ENCODE measurements around the gene UTF1.
"Not testable (repeated sequence)": the region's sequence is repeated elsewhere in the genome, so short reads cannot be mapped to it uniquely, and the experiment has no call there.

The UTF1 gene

DNA sequence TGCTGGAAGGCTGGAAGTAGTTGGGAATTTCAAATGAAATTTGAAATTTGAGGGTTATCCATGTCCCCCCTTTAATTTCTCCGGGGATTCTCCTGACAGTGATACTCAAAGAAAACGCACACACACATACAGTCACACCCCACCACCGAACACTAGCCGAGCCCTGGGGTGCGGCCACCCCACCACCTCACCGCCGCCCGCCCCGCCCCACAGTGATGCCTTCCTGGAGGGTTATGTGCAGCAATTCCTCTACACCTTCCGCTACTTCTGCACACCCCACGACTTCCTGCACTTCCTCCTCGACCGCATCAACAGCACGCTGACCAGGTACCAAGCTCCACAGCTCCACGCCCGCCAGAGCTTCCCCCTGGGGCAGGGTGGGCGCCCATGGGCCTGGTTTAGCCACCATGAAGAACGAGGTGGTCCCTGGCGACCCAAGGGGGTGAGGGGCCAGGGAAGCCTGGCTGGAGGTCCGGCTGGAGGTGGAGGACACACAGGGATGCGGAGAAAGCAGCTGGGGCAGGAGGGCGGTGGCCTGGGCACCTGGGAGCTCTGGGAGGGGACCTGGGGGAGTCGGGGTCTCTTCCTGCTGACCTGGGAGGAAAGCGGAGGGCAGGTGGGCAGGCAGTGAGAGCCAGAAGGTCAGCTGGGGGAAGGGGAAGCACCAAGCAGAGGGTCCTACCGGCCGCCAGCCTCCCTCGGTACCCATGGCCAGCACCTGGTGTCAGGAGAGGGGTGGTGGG, 19.4 kb upstream of the UTF1 start:
- DNase-seq = no peak

- DNase-seq = no peak
Observed at GRCh38 chr10:133211141-133211830, 18.7 kb upstream of the UTF1 start.

DNA sequence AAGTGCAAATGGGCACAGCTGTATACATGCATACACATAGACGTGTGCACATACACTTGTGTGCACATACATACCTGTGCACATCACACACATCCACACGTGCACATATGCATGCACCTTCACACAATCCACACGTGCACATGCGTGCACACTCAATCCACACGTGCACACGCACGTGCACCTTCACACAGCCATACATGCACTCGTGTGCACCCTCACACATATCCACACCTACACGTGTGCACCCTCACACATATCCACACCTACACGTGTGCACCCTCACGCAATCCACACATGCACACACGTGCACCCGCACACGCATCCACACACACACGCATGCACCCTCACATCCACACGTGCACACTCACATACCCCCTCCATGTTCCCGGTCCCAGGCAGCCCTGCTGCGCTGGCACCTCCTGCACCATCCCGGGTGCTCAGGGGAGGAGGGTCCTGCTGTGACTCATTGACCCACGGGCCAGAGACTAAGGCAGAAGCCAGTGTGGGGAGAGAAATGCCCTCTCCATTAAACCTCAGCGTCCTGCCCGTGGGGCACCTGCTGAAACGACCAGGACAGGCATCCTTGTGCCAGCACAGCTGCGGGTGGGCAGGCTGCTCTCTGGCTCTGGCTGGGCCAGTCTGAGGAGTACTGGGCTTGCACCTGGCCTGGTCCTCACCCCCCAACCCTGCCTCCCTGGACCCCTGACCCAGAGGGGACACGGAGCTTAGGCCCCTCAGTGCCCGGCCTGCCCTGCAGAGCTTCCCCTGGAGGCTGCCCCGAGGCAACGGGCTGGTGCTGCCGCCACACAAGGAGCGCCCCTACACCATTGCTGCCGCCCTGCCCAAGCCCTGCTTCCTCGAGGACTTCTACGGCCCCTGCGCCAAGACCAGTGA, 17.8 kb upstream of the UTF1 start:
- DNase-seq = no peak

DNA sequence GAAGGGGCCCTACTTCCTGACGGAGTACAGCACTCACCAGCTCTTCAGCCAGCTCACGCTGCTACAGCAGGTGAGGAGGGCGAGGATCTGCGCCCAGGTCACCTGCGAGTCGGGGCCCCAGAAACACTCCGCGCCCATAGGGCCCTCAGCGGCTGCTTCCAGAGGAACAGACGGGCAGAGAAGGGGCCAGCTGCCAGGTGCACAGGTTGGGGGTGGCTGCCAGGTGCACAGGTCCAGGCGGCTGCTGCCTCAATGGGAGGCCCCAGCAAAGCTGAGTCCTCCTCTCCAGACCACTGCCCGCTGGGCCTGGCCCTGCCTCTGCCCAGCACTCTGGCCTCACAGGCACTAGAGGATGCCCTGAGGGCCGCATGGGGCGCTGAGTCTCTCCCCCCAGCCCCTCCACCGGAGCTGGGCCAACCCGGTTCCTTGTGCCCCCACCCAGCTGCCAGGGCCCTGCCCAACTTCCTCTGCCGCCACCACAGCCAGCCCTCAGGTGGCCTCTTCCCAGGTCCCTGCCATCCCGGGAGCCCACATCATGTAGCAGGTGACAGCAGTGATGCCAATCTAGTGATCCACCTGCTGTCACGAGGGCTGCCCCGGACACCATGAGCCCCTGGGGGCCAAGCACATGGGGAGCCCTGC, 17.0 kb upstream of the UTF1 start:
- no peak for DNase-seq

GRCh38 chr10:133213641-133214467, 16.2 kb upstream of the UTF1 start:
- DNase-seq = no peak

DNA sequence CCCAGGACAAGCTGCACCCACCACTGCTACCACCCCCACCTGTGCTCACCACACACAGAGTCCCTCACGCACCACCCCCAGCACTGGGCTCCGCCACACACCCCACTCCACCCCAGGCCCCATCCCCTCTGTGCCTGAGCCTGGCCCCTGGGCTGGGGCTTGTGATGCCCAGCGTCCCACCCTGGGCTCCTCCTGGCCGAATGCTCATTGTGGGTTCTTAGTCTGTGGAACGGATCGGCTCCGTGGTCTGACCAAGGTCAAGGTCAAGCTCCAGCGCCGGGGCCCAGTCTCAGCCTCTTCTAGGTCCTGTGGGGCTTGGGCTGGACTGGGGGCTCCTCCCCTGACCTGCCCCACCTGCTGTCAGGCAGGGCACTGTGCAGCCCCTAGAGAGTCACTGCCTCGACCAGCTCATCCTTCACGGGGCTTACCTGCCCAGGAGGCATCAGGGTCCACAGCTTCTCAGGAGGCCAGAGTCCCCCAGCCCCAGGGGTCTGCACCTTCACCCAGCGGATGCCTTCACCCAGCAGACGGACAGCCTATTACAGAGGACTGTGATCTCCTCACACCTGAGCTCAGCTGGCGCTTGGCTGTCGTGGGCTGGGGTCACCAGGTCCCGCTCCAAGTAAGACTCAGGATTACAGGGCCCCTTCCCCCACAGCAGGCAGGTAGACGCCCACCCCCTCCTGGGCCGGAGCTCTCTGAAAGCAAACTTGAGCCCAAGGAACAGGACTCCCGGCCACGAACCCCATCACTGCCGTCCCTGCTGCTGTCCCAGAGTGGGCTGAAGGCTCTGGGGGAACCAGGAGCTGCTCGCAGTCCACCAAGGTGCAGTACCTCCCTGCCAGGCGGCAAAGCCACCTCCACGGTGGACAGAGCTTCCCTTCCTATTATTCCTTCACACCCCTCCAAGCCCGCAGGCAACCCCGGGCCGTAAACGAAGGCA, 15.3 kb upstream of the UTF1 start:
- DNase-seq = no peak

- DNase-seq = no peak
Observed at GRCh38 chr10:133215586-133215985, 14.4 kb upstream of the UTF1 start.

DNA sequence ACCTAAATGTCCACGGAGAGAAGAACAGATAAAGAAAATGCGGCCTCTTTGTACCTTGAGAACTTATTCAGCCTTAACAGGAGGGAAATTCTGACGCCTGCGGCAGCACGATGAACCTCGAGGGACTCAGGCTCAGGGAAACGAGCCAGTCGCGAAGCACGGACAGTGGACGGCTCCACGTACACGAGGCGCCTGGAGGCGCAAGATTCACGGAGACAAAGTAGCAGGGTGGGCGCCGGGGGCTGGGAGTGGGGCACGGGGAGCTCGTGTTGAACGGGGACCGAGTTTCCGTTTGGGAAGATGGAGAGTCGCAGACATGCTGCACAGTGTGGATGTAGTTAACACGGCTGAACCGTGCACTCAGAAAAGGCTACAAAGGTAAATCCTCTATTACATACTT, 13.2 kb upstream of the UTF1 start:
- DNase-seq = no peak

GRCh38 chr10:133217800-133218589, 12.0 kb upstream of the UTF1 start:
- no peak for DNase-seq

DNA sequence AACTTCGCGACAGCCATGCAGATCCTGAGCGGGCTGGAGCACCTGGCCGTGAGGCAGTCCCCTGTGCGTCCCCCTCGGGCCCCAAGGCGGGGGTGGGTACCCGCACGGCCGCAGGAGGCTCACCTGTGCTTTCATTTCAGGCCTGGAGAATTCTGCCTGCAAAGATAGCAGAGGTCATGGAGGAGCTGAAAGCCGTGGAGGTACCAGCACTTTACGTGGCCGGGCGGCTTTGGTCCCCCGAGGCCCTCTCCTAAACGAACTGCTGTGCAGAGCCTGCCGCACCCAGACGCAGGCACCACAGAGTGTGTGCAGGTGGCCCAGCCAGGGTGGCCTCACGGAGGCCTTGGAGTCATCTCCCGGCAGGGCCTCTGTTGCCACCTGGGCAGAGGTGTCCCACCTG, 11.1 kb upstream of the UTF1 start:
- no peak for DNase-seq

DNA sequence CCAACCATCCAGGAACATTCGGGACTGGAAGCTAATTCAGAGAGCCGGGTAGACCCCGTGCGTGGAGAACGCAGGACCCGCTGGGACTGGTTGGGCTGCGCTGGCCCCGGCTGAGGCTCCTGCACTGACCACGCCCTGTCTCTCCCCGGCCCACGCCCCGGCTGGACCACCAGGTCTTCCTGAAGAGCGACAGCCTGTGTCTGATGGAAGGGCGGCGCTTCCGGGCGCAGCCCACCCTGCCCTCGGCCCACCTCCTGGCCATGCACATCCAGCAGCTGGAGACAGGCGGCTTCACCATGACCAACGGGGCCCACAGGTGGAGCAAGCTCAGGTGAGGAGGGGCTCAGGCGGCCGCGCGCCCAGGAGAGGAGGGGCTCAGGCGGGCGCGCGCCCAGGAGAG, 10.2 kb upstream of the UTF1 start:
- DNase-seq = no peak

GRCh38 chr10:133221331-133221730, 8.7 kb upstream of the UTF1 start:
- DNase-seq = no peak

DNA sequence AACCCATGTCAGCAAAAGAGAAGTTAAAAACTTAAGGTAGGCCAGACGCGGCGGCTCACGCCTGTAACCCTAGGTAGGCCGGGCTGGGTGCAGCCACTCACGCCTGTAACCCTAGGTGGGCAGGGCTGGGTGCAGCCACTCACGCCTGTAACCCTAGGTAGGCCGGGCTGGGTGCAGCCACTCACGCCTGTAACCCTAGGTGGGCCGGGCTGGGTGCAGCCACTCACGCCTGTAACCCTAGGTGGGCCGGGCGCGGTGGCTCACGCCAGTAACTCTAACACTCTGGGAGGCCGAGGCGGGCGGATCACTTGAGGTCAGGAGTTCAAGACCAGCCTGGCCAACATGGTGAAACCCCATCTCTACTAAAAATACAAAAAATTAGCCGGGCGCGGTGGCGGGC, 8.3 kb upstream of the UTF1 start:
- DNase-seq = not testable (repeated sequence)

GRCh38 chr10:133224076-133224475, 5.9 kb upstream of the UTF1 start:
- no peak for DNase-seq

- no peak for DNase-seq
Observed at GRCh38 chr10:133224756-133225372, 5.2 kb upstream of the UTF1 start.

DNA sequence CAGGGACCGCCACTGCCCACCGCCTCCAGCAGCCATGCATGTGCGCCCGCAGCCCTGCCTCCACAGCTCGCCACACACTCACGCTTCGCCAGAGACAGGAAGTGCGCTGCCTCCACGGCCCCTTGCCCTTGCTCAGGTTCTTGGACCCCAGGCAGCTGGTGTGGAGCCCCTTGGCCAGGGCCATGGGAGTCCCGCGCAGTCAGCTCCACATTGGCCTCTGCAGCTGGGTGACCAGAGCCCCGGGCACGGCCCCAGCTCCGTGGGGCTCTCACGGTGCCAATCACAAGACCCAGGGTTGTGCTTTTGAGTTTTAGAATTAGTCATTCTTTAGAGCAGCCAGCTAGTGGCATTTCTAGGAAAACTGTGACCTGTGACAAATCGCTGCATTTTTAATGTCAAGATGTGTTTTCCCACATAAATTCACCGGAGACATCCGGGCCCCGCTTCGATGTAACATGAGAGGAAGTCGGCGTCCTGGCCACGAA, 4.3 kb upstream of the UTF1 start:
- DNase-seq = no peak

- no peak for DNase-seq
Observed at GRCh38 chr10:133226251-133226808, 3.7 kb upstream of the UTF1 start.

- no peak for DNase-seq
Observed at GRCh38 chr10:133227256-133227655, 2.8 kb upstream of the UTF1 start.

Measured in DMS79 treated with DMSO at 0.1 percent for 48 hours (cell line).